ENCODE measurements around the gene CD22. TPM values are rescaled to one million over a fixed set of nuclear protein-coding genes. Genes with fewer than 3 reads are reported as not detected.

The CD22 gene
- total and polyA plus RNA-seq, 7 experiments from 2014 or later: 0.70 to 23.9 (median 1.5) TPM

GRCh38 chr19:35313587-35313986, 15.4 kb upstream of the CD22 start:
- Mint-ChIP-seq H3K36me3 (no peaks in the 10 kb centered on the region), H3K4me1 (peaks cover 0 to 11% (median 5%) of the 10 kb centered on the region in 7 donors), H3K27ac (no peak overlapping the region), H3K27me3 (peaks cover 0 to 2% (median 0%) of the 10 kb centered on the region in 5 donors), H3K9me3 (no peaks in the 10 kb centered on the region), H3K4me3 (no peak overlapping the region)
- no peak for ATAC-seq
- Histone ChIP-seq H3K4me1 (ENCODE audit: control insufficient read depth in 2 of 2, insufficient read depth in 2 of 2, low read length in 2 of 2) (no peaks in the 10 kb centered on the region), H3K9me3 (ENCODE audit: control insufficient read depth in 2 of 3, low read length in 3 of 3) (no peaks in the 10 kb centered on the region), H3K4me3 (ENCODE audit: low read length) (no peak overlapping the region), H3K27me3 (ENCODE audit: control insufficient read depth in 2 of 2, insufficient read depth in 2 of 2, low read length in 2 of 2) (no peaks in the 10 kb centered on the region), H3K27ac (ENCODE audit: low read depth, low read length) (no peak overlapping the region), H3K36me3 (ENCODE audit: control insufficient read depth in 2 of 3, insufficient read depth in 3 of 3, low read length in 3 of 3) (no peaks in the 10 kb centered on the region)
- ChIA-PET POLR2A (no interaction called here), CTCF (no interaction called here)
- intact Hi-C loops (cut with micrococcal nuclease): no loop called here
- no peak for DNase-seq

- no peaks in the 10 kb centered on the region for H3K36me3 Mint-ChIP-seq
- H3K27ac ChIP-seq (ENCODE audit: low read depth, low read length): no peak overlapping the region
- no peaks in the 10 kb centered on the region for H3K27me3 ChIP-seq (ENCODE audit: control insufficient read depth in 2 of 2, insufficient read depth in 2 of 2, low read length in 2 of 2)
- H3K27me3 Mint-ChIP-seq: peaks cover 0 to 4% (median 0%) of the 10 kb centered on the region in 5 donors
- peaks cover 0 to 15% (median 7%) of the 10 kb centered on the region in 7 donors for H3K4me1 Mint-ChIP-seq
- no peak for DNase-seq
- ChIA-PET CTCF (no interaction called here), POLR2A (no interaction called here)
- H3K4me1 ChIP-seq (ENCODE audit: control insufficient read depth in 2 of 2, insufficient read depth in 2 of 2, low read length in 2 of 2): no peaks in the 10 kb centered on the region
- H3K9me3 Mint-ChIP-seq: no peaks in the 10 kb centered on the region
- H3K4me3 Mint-ChIP-seq: no peak overlapping the region
- intact Hi-C loops (cut with micrococcal nuclease): no loop called here
- H3K36me3 ChIP-seq (ENCODE audit: control insufficient read depth in 2 of 3, insufficient read depth in 3 of 3, low read length in 3 of 3): no peaks in the 10 kb centered on the region
- no peak overlapping the region for H3K4me3 ChIP-seq (ENCODE audit: low read length)
- H3K9me3 ChIP-seq (ENCODE audit: control insufficient read depth in 2 of 3, low read length in 3 of 3): no peaks in the 10 kb centered on the region
- ATAC-seq: no peak
- no peak overlapping the region for H3K27ac Mint-ChIP-seq
These were observed 15.0 kb upstream of the CD22 start for GRCh38 chr19:35314031-35314430.

- DNase-seq (no peak), ATAC-seq (no peak)
- H3K36me3 Mint-ChIP-seq: no peaks in the 10 kb centered on the region
- no peaks in the 10 kb centered on the region for H3K4me1 ChIP-seq (ENCODE audit: control insufficient read depth in 2 of 2, insufficient read depth in 2 of 2, low read length in 2 of 2)
- H3K27me3 Mint-ChIP-seq: peaks cover 0 to 4% (median 0%) of the 10 kb centered on the region in 5 donors
- H3K9me3 Mint-ChIP-seq: no peaks in the 10 kb centered on the region
- H3K27ac ChIP-seq (ENCODE audit: low read depth, low read length): no peak overlapping the region
- peaks cover 0 to 19% (median 8%) of the 10 kb centered on the region in 7 donors for H3K4me1 Mint-ChIP-seq
- H3K9me3 ChIP-seq (ENCODE audit: control insufficient read depth in 2 of 3, low read length in 3 of 3): no peaks in the 10 kb centered on the region
- no peak overlapping the region for H3K4me3 ChIP-seq (ENCODE audit: low read length)
- no peak overlapping the region for H3K27ac Mint-ChIP-seq
- ChIA-PET CTCF (no interaction called here), POLR2A (interaction anchor here (0.6 kb wide), 1 partner anchor 593 kb away, joined by 3 read pairs; the partner anchor contains the start of gene TYROBP)
- H3K36me3 ChIP-seq (ENCODE audit: control insufficient read depth in 2 of 3, insufficient read depth in 3 of 3, low read length in 3 of 3): no peaks in the 10 kb centered on the region
- no peaks in the 10 kb centered on the region for H3K27me3 ChIP-seq (ENCODE audit: control insufficient read depth in 2 of 2, insufficient read depth in 2 of 2, low read length in 2 of 2)
- no peak overlapping the region for H3K4me3 Mint-ChIP-seq
- intact Hi-C loops (cut with micrococcal nuclease): no loop called here
These were observed 14.0 kb upstream of the CD22 start for GRCh38 chr19:35314858-35315470.

GRCh38 chr19:35315883-35316282, 13.1 kb upstream of the CD22 start:
- no peaks in the 10 kb centered on the region for H3K9me3 Mint-ChIP-seq
- Histone ChIP-seq H3K4me3 (ENCODE audit: low read length) (no peak overlapping the region), H3K4me1 (ENCODE audit: control insufficient read depth in 2 of 2, insufficient read depth in 2 of 2, low read length in 2 of 2) (no peaks in the 10 kb centered on the region), H3K9me3 (ENCODE audit: control insufficient read depth in 2 of 3, low read length in 3 of 3) (no peaks in the 10 kb centered on the region), H3K36me3 (ENCODE audit: control insufficient read depth in 2 of 3, insufficient read depth in 3 of 3, low read length in 3 of 3) (no peaks in the 10 kb centered on the region), H3K27me3 (ENCODE audit: control insufficient read depth in 2 of 2, insufficient read depth in 2 of 2, low read length in 2 of 2) (no peaks in the 10 kb centered on the region), H3K27ac (ENCODE audit: low read depth, low read length) (no peak overlapping the region)
- H3K27me3 Mint-ChIP-seq: peaks cover 0 to 4% (median 0%) of the 10 kb centered on the region in 5 donors
- peaks cover 0 to 17% (median 8%) of the 10 kb centered on the region in 7 donors for H3K4me1 Mint-ChIP-seq
- POLR2A ChIA-PET: interaction anchor here (0.6 kb wide), 1 partner anchor 592 kb away, joined by 3 read pairs; the partner anchor contains the start of gene TYROBP
- ATAC-seq: no peak
- DNase-seq: no peak
- CTCF ChIA-PET: no interaction called here
- H3K4me3 Mint-ChIP-seq: no peak overlapping the region
- intact Hi-C loops (cut with micrococcal nuclease): no loop called here
- H3K27ac Mint-ChIP-seq: no peak overlapping the region
- H3K36me3 Mint-ChIP-seq: no peaks in the 10 kb centered on the region

GRCh38 chr19:35316560-35316959, 12.4 kb upstream of the CD22 start:
- intact Hi-C loops (cut with micrococcal nuclease): no loop called here
- H3K27me3 Mint-ChIP-seq: peaks cover 0 to 4% (median 0%) of the 10 kb centered on the region in 5 donors
- H3K9me3 ChIP-seq (ENCODE audit: control insufficient read depth in 2 of 3, low read length in 3 of 3): no peaks in the 10 kb centered on the region
- peaks cover 0 to 1% (median 0%) of the 10 kb centered on the region in 11 donors for H3K9me3 Mint-ChIP-seq
- H3K36me3 ChIP-seq (ENCODE audit: control insufficient read depth in 2 of 3, insufficient read depth in 3 of 3, low read length in 3 of 3): no peaks in the 10 kb centered on the region
- H3K36me3 Mint-ChIP-seq: no peaks in the 10 kb centered on the region
- H3K4me3 Mint-ChIP-seq: no peak overlapping the region
- no peak overlapping the region for H3K27ac ChIP-seq (ENCODE audit: low read depth, low read length)
- ChIA-PET CTCF (no interaction called here), POLR2A (no interaction called here)
- H3K4me1 ChIP-seq (ENCODE audit: control insufficient read depth in 2 of 2, insufficient read depth in 2 of 2, low read length in 2 of 2): no peaks in the 10 kb centered on the region
- ATAC-seq: no peak
- no peaks in the 10 kb centered on the region for H3K27me3 ChIP-seq (ENCODE audit: control insufficient read depth in 2 of 2, insufficient read depth in 2 of 2, low read length in 2 of 2)
- H3K4me1 Mint-ChIP-seq: peaks cover 0 to 17% (median 8%) of the 10 kb centered on the region in 7 donors
- no peak for DNase-seq
- peak overlapping the region in 1 of 9 donors; percentile 36 for H3K27ac Mint-ChIP-seq
- no peak overlapping the region for H3K4me3 ChIP-seq (ENCODE audit: low read length)

GRCh38 chr19:35317464-35318043, 11.4 kb upstream of the CD22 start:
- POLR2A ChIA-PET: no interaction called here
- CTCF ChIA-PET: interaction anchor here (0.6 to 0.7 kb wide), 2 partner anchors 84 to 226 kb away, joined by 3 read pairs; no protein-coding TSS in a partner anchor
- H3K27ac Mint-ChIP-seq: peak overlapping the region in 2 of 9 donors; percentile 44 to 58
- no peak for ATAC-seq
- no peak overlapping the region for H3K4me3 ChIP-seq (ENCODE audit: low read length)
- H3K27ac ChIP-seq (ENCODE audit: low read depth, low read length): no peak overlapping the region
- no peaks in the 10 kb centered on the region for H3K27me3 ChIP-seq (ENCODE audit: control insufficient read depth in 2 of 2, insufficient read depth in 2 of 2, low read length in 2 of 2)
- H3K36me3 ChIP-seq (ENCODE audit: control insufficient read depth in 2 of 3, insufficient read depth in 3 of 3, low read length in 3 of 3): no peaks in the 10 kb centered on the region
- no peaks in the 10 kb centered on the region for H3K36me3 Mint-ChIP-seq
- H3K4me1 Mint-ChIP-seq: peaks cover 0 to 17% (median 8%) of the 10 kb centered on the region in 7 donors
- H3K4me1 ChIP-seq (ENCODE audit: control insufficient read depth in 2 of 2, insufficient read depth in 2 of 2, low read length in 2 of 2): no peaks in the 10 kb centered on the region
- H3K9me3 ChIP-seq (ENCODE audit: control insufficient read depth in 2 of 3, low read length in 3 of 3): peaks cover 0 to 5% (median 0%) of the 10 kb centered on the region in 3 experiments
- H3K9me3 Mint-ChIP-seq: peaks cover 0 to 6% (median 3%) of the 10 kb centered on the region in 11 donors
- intact Hi-C loops (cut with micrococcal nuclease): no loop called here
- peaks cover 0 to 8% (median 0%) of the 10 kb centered on the region in 5 donors for H3K27me3 Mint-ChIP-seq
- DNase-seq: no peak
- H3K4me3 Mint-ChIP-seq: no peak overlapping the region

All from naive thymus-derived CD4-positive, alpha-beta T cell (primary cell).